ENCODE measurements around the gene DBH. TPM values are rescaled to one million over a fixed set of nuclear protein-coding genes. Genes with fewer than 3 reads are reported as not detected.

Gene DBH
- total RNA-seq, 1 experiment from 2014 or later: not detected

DNA sequence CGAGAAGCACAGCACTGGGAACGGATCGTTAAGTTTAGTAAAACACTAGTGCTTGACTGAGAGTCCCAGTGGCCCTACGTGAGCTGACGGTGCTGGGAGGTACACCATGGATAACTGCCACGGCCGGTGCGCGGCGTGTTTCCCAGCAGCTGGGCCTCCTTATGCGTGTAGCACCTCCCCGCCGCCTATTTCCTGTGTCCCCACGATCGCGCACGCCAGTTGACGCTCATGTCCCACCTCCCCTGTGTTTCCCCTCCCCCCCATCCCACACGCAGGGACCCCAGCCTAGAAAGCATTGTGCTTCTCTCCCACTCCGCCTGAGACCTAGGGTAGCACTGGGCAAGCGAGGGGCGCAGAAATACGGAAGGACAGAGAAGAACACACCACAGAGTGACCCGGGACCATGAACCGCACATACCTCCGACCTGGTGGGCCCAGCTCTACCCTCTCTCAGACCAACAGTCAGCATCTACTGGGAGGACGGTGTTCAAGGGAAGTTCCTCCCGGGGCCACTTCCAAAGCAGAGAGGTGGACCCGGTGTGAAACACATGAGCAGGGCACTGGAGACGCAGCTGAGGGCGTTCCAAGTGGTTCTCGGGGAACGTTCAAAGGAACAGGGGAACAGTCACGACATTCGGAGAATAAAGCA lies 45.6 kb downstream of the DBH start:
- H3K9me2 ChIP-seq (ENCODE audit: insufficient read depth): no peaks in the 10 kb centered on the region
- no peak overlapping the region for H3K9ac ChIP-seq (ENCODE audit: low read length)
- no peak overlapping the region for H3K27ac ChIP-seq (ENCODE audit: low read depth, low read length)
- no peaks in the 10 kb centered on the region for H3K79me2 ChIP-seq (ENCODE audit: insufficient read depth, low read length)
- DNase-seq (ENCODE audit: low read depth, low spot score) (no peak), ATAC-seq (no peak)
- TF ChIP-seq EZH2phosphoT487 (IDR thresholded peaks at IDR 0.05; ENCODE audit: borderline replicate concordance): no peak
- TF ChIP-seq, protein P1, sequence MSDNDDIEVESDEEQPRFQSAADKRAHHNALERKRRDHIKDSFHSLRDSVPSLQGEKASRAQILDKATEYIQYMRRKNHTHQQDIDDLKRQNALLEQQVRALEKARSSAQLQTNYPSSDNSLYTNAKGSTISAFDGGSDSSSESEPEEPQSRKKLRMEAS (IDR thresholded peaks at IDR 0.05): no peak
- no peak for TF ChIP-seq EZH2 (IDR thresholded peaks at IDR 0.05)
- no peak for TF ChIP-seq CEBPB (IDR thresholded peaks at IDR 0.05; ENCODE audit: low read depth)
- no peak for TF ChIP-seq POLR2A (IDR thresholded peaks at IDR 0.05; ENCODE audit: borderline replicate concordance, extremely low read depth, insufficient read depth, insufficient read length)
- no peak for TF ChIP-seq POLR2AphosphoS5 (IDR thresholded peaks at IDR 0.05; ENCODE audit: low read depth, low read length)
- TF ChIP-seq FOSL1 (IDR thresholded peaks at IDR 0.05; ENCODE audit: low read depth): no peak
- TF ChIP-seq, protein P2, sequence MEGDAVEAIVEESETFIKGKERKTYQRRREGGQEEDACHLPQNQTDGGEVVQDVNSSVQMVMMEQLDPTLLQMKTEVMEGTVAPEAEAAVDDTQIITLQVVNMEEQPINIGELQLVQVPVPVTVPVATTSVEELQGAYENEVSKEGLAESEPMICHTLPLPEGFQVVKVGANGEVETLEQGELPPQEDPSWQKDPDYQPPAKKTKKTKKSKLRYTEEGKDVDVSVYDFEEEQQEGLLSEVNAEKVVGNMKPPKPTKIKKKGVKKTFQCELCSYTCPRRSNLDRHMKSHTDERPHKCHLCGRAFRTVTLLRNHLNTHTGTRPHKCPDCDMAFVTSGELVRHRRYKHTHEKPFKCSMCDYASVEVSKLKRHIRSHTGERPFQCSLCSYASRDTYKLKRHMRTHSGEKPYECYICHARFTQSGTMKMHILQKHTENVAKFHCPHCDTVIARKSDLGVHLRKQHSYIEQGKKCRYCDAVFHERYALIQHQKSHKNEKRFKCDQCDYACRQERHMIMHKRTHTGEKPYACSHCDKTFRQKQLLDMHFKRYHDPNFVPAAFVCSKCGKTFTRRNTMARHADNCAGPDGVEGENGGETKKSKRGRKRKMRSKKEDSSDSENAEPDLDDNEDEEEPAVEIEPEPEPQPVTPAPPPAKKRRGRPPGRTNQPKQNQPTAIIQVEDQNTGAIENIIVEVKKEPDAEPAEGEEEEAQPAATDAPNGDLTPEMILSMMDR (IDR thresholded peaks at IDR 0.05 in 2 of 3, conservative IDR thresholded peaks at IDR 0.05 in 1 of 3; ENCODE audit: borderline replicate concordance in 1 of 3, insufficient read depth in 1 of 3, low read depth in 2 of 3, low read length in 2 of 3): no peak
- no peak for TF ChIP-seq SRF (IDR thresholded peaks at IDR 0.05; ENCODE audit: low read depth)
- TF ChIP-seq, protein P3, sequence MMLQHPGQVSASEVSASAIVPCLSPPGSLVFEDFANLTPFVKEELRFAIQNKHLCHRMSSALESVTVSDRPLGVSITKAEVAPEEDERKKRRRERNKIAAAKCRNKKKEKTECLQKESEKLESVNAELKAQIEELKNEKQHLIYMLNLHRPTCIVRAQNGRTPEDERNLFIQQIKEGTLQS (IDR thresholded peaks at IDR 0.05): no peak
- no peak overlapping the region for H3K4me2 ChIP-seq (ENCODE audit: low read length)
- no peaks in the 10 kb centered on the region for H3K9me3 ChIP-seq (ENCODE audit: control insufficient read depth in 1 of 2, insufficient read depth in 1 of 2, low read depth in 1 of 2, low read length in 2 of 2)
- no peaks in the 10 kb centered on the region for H3K36me3 ChIP-seq (ENCODE audit: control insufficient read depth in 1 of 2, insufficient read depth in 2 of 2, low read length in 2 of 2)
- intact Hi-C loops (cut with micrococcal nuclease): no loop called here
- BruUV-seq (replicated peaks): no TSS peak
- no peak overlapping the region for H3K4me3 ChIP-seq (replicated peaks in 1 of 2; ENCODE audit: low read depth in 1 of 2, low read length in 2 of 2)
- ChIA-PET RAD21 (ENCODE audit: low non-redundant PET in 1 of 2, low total read pairs in 2 of 2, uncharacterized antibody in 2 of 2, unreplicated experiment in 2 of 2) (no interaction called here), POLR2A (no interaction called here), CTCF (no interaction called here)
- H3K27me3 ChIP-seq (ENCODE audit: insufficient read depth, low read length): no peaks in the 10 kb centered on the region
- H4K20me1 ChIP-seq (ENCODE audit: insufficient read depth): no peaks in the 10 kb centered on the region
- H2AFZ ChIP-seq (ENCODE audit: low read depth, low read length, poor library complexity, severe bottlenecking): no peak overlapping the region
- no peaks in the 10 kb centered on the region for H3K4me1 ChIP-seq (ENCODE audit: control insufficient read depth in 1 of 2, insufficient read depth in 2 of 2, low read length in 2 of 2)
